SK-N-SH (cell line): ENCODE data around the gene EIF3K. TPM values are rescaled to one million over a fixed set of nuclear protein-coding genes. Genes with fewer than 3 reads are reported as not detected.
A peak's percentile ranks its signal among the peaks of the same experiment; 100 is the strongest.

Experiments
- CTCF ChIA-PET: fragments of 300-600, 350-600 bp; formaldehyde crosslinking; extraction: SDS; loops from one replicate; lab custom pipeline; 2021; lab: Yijun Ruan, JAX
- POLR2A ChIA-PET: fragments of 350-600 bp; sonication (Branson Sonifier 250); formaldehyde crosslinking; extraction: SDS; loops from one replicate; lab custom pipeline; 2020; ENCODE audit warnings: antibody characterized with exemption, inconsistent platforms; lab: Yijun Ruan, JAX
- DNase-seq: peaks from one replicate; pipeline ENCODE4 v3.0.0; 2012
- H2AFZ ChIP-seq: fragments of 200-600 bp; sonication (generic); 2 replicates; pipeline ENCODE4 v1.8.1; 2016; ENCODE audit warnings: antibody characterized with exemption, mild to moderate bottlenecking, low read depth
- H3F3A ChIP-seq: fragments of 200-600 bp; sonication (generic); replicated peaks from 2 replicates; pipeline ENCODE3; 2016; ENCODE audit warnings: antibody characterized with exemption, mild to moderate bottlenecking; ENCODE audit not compliant: insufficient read depth
- H3K27ac ChIP-seq, 2 experiments: fragments of 200-500 bp in 1 of 2; fragments of 200-600 bp in 1 of 2; sonication (Bioruptor generic) in 1 of 2; sonication (generic), shearing (Covaris generic) in 1 of 2; 2 replicates each; pipeline versions ENCODE4 v1.5.1 to v1.6.1; 2014 to 2016; ENCODE audit warnings: low read depth in 2 of 2, inconsistent platforms in 1 of 2, low read length in 1 of 2, mild to moderate bottlenecking in 1 of 2, mixed read lengths in 1 of 2
- H3K27me3 ChIP-seq: fragments of 200-600 bp; sonication (generic), shearing (Covaris generic); 2 replicates; pipeline ENCODE4 v1.6.1; 2016; ENCODE audit warnings: mixed run types; ENCODE audit not compliant: insufficient read depth
- H3K36me3 ChIP-seq, 2 experiments: fragments of 200-500 bp in 1 of 2; fragments of 200-600 bp in 1 of 2; sonication (Bioruptor generic) in 1 of 2; sonication (generic) in 1 of 2; replicated peaks in 1 of 2; 2 replicates each; pipeline versions ENCODE3 to v1.5.1; 2014 to 2016; ENCODE audit warnings: low read length in 1 of 2, mild to moderate bottlenecking in 1 of 2; ENCODE audit not compliant: insufficient read depth in 2 of 2, control insufficient read depth in 1 of 2
- H3K4me1 ChIP-seq, 2 experiments: fragments of 200-500 bp in 1 of 2; fragments of 200-600 bp in 1 of 2; sonication (Bioruptor generic) in 1 of 2; sonication (generic), shearing (Covaris generic) in 1 of 2; 2 replicates each; pipeline versions ENCODE4 v1.5.1 to v1.6.1; 2014 to 2016; ENCODE audit warnings: low read depth in 1 of 2, low read length in 1 of 2, mixed run types in 1 of 2; ENCODE audit not compliant: insufficient read depth in 2 of 2, control insufficient read depth in 1 of 2
- H3K4me2 ChIP-seq: fragments of 200-600 bp; sonication (generic), shearing (Covaris generic); 2 replicates; pipeline ENCODE4 v1.6.1; 2017; ENCODE audit warnings: mixed run types
- H3K4me3 ChIP-seq, 2 experiments: fragments of 200-500 bp in 1 of 2; fragments of 200-600 bp in 1 of 2; sonication (Bioruptor generic) in 1 of 2; sonication (generic), shearing (Covaris generic) in 1 of 2; 2 replicates each; pipeline versions ENCODE4 v1.5.1 to v1.8.1; 2014 to 2016; ENCODE audit warnings: low read depth in 2 of 2, inconsistent platforms in 1 of 2, low read length in 1 of 2, mild to moderate bottlenecking in 1 of 2, mixed read lengths in 1 of 2, moderate library complexity in 1 of 2
- H3K79me2 ChIP-seq: fragments of 200-600 bp; sonication (generic); 2 replicates; pipeline ENCODE4 v1.8.1; 2017; ENCODE audit warnings: mild to moderate bottlenecking; ENCODE audit not compliant: insufficient read depth
- H3K9ac ChIP-seq: fragments of 200-600 bp; sonication (generic); 2 replicates; pipeline ENCODE4 v1.6.1; 2017; ENCODE audit warnings: mixed run types
- H3K9me2 ChIP-seq: fragments of 200-600 bp; sonication (generic); 2 replicates; pipeline ENCODE4 v1.6.1; 2017; ENCODE audit warnings: mixed run types
- H3K9me3 ChIP-seq: fragments of 200-600 bp; sonication (generic); 2 replicates; pipeline ENCODE4 v1.6.1; 2017; ENCODE audit warnings: mixed run types, mild to moderate bottlenecking, moderate library complexity
- H4K20me1 ChIP-seq: fragments of 200-600 bp; sonication (generic); 2 replicates; pipeline ENCODE4 v1.6.1; 2017; ENCODE audit warnings: mild to moderate bottlenecking, mixed run types; ENCODE audit not compliant: insufficient read depth
- JUND ChIP-seq: IDR thresholded peaks from 2 replicates; pipeline ENCODE4 v1.4.0; 2012
- MEF2A ChIP-seq: IDR thresholded peaks from 2 replicates; pipeline ENCODE4 v1.4.0; 2012; ENCODE audit warnings: low read depth, borderline replicate concordance
- NFIC ChIP-seq: IDR thresholded peaks from 2 replicates; pipeline ENCODE4 v1.4.0; 2012; ENCODE audit warnings: borderline replicate concordance
- NRF1 ChIP-seq: IDR thresholded peaks from 2 replicates; pipeline ENCODE4 v1.6.1; 2012; ENCODE audit warnings: low read depth, mild to moderate bottlenecking, low read length
- POLR2AphosphoS5 ChIP-seq: IDR thresholded peaks from 2 replicates; pipeline ENCODE4 v1.6.1; 2012; ENCODE audit warnings: low read depth, low read length
- RFX5 ChIP-seq: IDR thresholded peaks from 2 replicates; pipeline ENCODE4 v1.6.1; 2012; ENCODE audit warnings: mild to moderate bottlenecking, improper control_type of control experiment, low read length
- SMC3 ChIP-seq: IDR thresholded peaks from 2 replicates; pipeline ENCODE4 v1.6.1; 2012; ENCODE audit warnings: low read depth, low read length, improper control_type of control experiment
- TCF12 ChIP-seq: IDR thresholded peaks from 2 replicates; pipeline ENCODE4 v1.4.0; 2012
- WGBS: methylation state at CpG from one replicate; pipeline ENCODE4 v1.1.6; 2017; ENCODE audit warnings: low lambda C conversion rate; 5-methylcytosine and 5-hydroxymethylcytosine counted together
- polyA plus RNA-seq, 3 experiments: library from polyadenylated mRNA; depleted of rRNA; stranded (reverse); fragments of >200 nt; gene quantifications; 2 replicates each; pipeline ENCODE4 v1.2.3, GENCODE V29; 2012
- TF ChIP-seq, protein P1 (sequence below): IDR thresholded peaks from 2 replicates; pipeline ENCODE4 v1.6.1; 2012; ENCODE audit warnings: mild to moderate bottlenecking, low read depth, low read length, moderate library complexity
- TF ChIP-seq, protein P2 (sequence below): fragments of 150-350 bp; IDR thresholded peaks from 2 replicates; pipeline ENCODE4 v1.6.1; 2016; ENCODE audit warnings: mild to moderate bottlenecking, low read depth, low read length
- TF ChIP-seq, protein P3 (sequence below): fragments of 150-350 bp; IDR thresholded peaks from 2 replicates; pipeline ENCODE4 v1.6.1; 2017; ENCODE audit warnings: antibody characterized with exemption, low read length, low read depth, borderline replicate concordance

The EIF3K gene
- polyA plus RNA-seq, 1 of the 3 experiments (the other 2 are of a cell fraction) = 484 TPM

DNA sequence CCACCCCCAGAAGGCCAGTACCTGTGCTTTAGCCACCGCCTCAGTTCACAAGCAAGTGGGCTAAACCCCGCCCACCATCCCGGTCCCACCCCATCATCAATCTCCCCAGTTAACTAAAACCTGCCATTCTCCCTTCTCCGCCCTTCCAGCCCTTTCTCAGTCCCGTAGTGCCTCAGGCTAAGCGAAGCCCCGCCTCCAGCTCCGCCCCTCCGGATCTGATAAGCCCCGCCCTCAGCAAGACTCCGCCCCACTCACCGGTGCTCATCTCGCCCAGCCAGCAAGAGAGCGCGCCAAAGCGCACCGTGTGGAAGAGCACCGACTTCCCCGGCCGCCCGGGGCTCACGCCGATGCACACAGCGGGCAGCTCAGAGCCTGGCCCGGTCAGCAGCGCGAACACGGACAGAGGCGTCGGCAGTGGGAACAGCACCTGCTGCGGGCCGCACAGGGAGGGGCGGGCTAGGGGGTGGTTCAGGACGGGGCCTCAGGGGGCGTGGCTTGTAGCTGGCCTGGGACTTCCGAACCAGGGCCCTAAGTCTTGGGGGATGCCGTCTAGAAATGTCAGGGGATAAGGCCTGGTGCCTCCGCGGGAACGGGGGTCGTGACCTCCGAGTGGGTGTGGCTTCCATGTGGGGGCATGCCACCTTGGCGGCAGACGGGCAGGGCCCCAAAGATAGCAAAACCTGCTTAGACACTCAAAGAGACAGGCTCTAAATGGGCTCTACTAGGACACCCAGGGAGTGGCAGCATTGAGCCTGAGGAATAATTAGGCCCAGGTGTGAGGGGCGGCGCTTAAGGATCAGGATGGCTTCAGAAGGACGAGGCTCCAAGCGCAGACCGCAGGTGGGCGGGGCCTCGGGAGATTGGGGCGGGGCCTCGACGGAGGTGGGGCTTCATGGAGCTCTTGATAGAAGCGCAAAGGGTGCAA lies 22.7 kb upstream of the EIF3K start:
- WGBS = 21% methylated on average over 50 of the region's 55 CpGs
- no peak overlapping the region for H2AFZ ChIP-seq

DNA sequence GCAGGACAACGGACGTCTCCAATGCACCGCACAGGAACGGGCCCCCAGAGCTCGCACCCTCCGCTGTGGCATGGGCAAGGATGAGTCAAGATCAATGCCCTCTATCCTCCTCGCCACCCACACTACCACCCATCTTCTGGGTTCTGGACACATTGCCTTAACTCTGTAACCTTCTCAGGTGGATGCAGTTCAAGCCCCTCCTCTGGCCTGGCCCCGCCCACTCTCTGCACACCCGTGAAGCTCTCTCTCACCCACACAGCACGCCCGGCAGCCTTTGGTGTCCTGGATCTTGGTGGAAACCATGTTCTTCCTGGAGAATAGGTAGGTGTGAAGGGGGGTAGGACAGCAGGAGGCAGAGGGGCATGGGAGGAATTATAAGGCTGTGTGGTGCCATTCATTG lies 21.9 kb upstream of the EIF3K start:
- H4K20me1 ChIP-seq = no peaks in the 10 kb centered on the region
- no peak for DNase-seq
- H2AFZ ChIP-seq = no peak overlapping the region
- H3K9me3 ChIP-seq = no peaks in the 10 kb centered on the region
- 86% methylated on average over 9 of the region's 11 CpGs for WGBS
- ChIA-PET CTCF (no interaction called here), POLR2A (no interaction called here)
- no peak overlapping the region for H3K4me3 ChIP-seq
- no peaks in the 10 kb centered on the region for H3K27me3 ChIP-seq
- no peaks in the 10 kb centered on the region for H3K36me3 ChIP-seq
- no peak overlapping the region for H3K27ac ChIP-seq
- no peaks in the 10 kb centered on the region; a peak in 1 of 4 replicates for H3K4me1 ChIP-seq
- no peak overlapping the region for H3K4me2 ChIP-seq
- no peak overlapping the region for H3K9ac ChIP-seq
- TF ChIP-seq SMC3 = no peak
- TF ChIP-seq, protein P1, sequence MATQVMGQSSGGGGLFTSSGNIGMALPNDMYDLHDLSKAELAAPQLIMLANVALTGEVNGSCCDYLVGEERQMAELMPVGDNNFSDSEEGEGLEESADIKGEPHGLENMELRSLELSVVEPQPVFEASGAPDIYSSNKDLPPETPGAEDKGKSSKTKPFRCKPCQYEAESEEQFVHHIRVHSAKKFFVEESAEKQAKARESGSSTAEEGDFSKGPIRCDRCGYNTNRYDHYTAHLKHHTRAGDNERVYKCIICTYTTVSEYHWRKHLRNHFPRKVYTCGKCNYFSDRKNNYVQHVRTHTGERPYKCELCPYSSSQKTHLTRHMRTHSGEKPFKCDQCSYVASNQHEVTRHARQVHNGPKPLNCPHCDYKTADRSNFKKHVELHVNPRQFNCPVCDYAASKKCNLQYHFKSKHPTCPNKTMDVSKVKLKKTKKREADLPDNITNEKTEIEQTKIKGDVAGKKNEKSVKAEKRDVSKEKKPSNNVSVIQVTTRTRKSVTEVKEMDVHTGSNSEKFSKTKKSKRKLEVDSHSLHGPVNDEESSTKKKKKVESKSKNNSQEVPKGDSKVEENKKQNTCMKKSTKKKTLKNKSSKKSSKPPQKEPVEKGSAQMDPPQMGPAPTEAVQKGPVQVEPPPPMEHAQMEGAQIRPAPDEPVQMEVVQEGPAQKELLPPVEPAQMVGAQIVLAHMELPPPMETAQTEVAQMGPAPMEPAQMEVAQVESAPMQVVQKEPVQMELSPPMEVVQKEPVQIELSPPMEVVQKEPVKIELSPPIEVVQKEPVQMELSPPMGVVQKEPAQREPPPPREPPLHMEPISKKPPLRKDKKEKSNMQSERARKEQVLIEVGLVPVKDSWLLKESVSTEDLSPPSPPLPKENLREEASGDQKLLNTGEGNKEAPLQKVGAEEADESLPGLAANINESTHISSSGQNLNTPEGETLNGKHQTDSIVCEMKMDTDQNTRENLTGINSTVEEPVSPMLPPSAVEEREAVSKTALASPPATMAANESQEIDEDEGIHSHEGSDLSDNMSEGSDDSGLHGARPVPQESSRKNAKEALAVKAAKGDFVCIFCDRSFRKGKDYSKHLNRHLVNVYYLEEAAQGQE = no peak
- TF ChIP-seq NRF1 = no peak
- TF ChIP-seq NFIC = no peak
- no peak for TF ChIP-seq JUND
- TF ChIP-seq, protein P2, sequence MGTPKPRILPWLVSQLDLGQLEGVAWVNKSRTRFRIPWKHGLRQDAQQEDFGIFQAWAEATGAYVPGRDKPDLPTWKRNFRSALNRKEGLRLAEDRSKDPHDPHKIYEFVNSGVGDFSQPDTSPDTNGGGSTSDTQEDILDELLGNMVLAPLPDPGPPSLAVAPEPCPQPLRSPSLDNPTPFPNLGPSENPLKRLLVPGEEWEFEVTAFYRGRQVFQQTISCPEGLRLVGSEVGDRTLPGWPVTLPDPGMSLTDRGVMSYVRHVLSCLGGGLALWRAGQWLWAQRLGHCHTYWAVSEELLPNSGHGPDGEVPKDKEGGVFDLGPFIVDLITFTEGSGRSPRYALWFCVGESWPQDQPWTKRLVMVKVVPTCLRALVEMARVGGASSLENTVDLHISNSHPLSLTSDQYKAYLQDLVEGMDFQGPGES = no peak
- no peaks in the 10 kb centered on the region for H3K9me2 ChIP-seq
- H3K79me2 ChIP-seq = no peaks in the 10 kb centered on the region
- peaks cover 1% of the 10 kb centered on the region for H3F3A ChIP-seq

More for the DNA sequence above, 22.7 kb upstream of the EIF3K start:
- Histone ChIP-seq H3K9me2 (no peaks in the 10 kb centered on the region), H3K4me2 (no peak overlapping the region), H3K36me3 (no peaks in the 10 kb centered on the region), H4K20me1 (no peaks in the 10 kb centered on the region), H3K27me3 (no peaks in the 10 kb centered on the region), H3K4me1 (no peaks in the 10 kb centered on the region; a peak in 1 of 4 replicates), H3K4me3 (peak overlapping the region in 1 of 2 experiments; percentile 27; a peak in 1 of 4 replicates), H3K9ac (no peak overlapping the region), H3K27ac (no peak overlapping the region), H3K79me2 (no peaks in the 10 kb centered on the region), H3F3A (no peaks in the 10 kb centered on the region), H3K9me3 (no peaks in the 10 kb centered on the region)
- peak; percentile 88 for DNase-seq
- TF ChIP-seq JUND (no peak), TCF12 (no peak), POLR2AphosphoS5 (no peak), MEF2A (no peak), RFX5 (no peak)
- TF ChIP-seq, protein P3, sequence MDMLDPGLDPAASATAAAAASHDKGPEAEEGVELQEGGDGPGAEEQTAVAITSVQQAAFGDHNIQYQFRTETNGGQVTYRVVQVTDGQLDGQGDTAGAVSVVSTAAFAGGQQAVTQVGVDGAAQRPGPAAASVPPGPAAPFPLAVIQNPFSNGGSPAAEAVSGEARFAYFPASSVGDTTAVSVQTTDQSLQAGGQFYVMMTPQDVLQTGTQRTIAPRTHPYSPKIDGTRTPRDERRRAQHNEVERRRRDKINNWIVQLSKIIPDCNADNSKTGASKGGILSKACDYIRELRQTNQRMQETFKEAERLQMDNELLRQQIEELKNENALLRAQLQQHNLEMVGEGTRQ = no peak
- TF ChIP-seq, protein P2 = no peak
- CTCF ChIA-PET = interaction anchor here (0.7 kb wide), 1 partner anchor 25 kb away, joined by 3 read pairs; no protein-coding TSS in a partner anchor
- POLR2A ChIA-PET = interaction anchor here (0.9 kb wide), 1 partner anchor 22 kb away, joined by 4 read pairs; the partner anchor contains the start of gene EIF3K
